NCI-H510A (cell line): ENCODE data around the gene ARIH2.
"Not testable (repeated sequence)": the region's sequence is repeated elsewhere in the genome, so short reads cannot be mapped to it uniquely, and the experiment has no call there.

Source experiments
- DNase-seq: peaks from one replicate; lab custom pipeline; 2025; lab: John Stamatoyannopoulos, UW

ARIH2 gene

GRCh38 chr3:49004352-49005302 is 86.0 kb downstream of the ARIH2 start:
- no peak for DNase-seq

DNA sequence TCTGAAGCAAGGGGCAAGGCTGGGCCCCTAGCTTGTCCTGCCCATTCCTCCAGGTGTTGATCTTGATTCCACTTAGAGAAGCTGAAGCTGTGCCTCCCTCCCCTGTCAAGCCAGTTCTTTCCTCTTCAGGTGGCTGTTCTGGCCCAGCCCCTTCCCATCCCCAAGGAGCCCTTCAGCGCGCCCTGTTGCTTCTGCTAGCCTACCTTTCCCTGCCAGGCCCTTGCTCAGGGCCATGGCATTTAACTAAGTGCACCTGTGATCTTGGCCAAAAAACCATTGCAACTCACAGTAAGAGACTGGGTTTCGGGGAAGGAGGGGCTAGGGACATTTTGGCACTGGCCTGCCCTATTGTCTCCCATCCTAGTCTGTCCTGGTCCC is 86.7 kb downstream of the ARIH2 start:
- no peak for DNase-seq

- DNase-seq, result no peak
Observed at GRCh38 chr3:49005998-49006397, 87.4 kb downstream of the ARIH2 start.

GRCh38 chr3:49006408-49007067 is 87.9 kb downstream of the ARIH2 start:
- no peak for DNase-seq

DNA sequence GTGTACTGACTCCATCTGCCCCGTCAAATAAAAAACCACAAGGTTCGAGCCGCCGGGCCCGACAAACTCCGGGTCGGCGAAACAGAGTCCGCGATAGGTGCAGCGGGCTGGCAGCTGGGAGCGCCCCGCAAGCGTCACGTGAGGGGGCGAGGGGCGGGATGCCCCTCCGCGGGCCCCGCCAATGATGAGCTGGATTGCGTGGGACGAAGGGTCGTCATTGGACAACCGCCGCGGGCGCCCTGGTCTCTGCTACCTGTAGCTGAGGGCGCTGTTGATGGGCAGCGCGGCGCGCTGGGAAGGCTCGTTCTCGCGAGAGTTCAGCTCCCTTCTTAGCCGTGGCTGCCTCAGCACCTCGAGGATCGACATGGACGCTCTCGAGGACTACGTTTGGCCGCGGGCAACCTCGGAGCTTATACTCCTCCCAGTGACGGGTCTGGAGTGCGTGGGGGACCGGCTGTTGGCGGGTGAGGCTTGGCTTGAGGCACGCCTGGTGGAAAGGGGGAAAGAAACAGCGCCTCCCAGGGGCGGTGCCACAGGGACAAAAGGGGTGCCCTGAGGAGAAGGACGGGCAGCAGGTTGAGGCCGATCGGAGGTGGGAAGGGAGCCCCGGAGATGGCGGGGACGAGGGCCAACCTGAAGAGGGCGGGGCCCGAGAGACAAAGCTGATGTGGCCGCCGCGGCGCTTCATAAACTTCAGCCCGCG is 88.6 kb downstream of the ARIH2 start, which contains the start of gene WDR6:
TSS of gene WDR6 (plus strand) at position 324 of the 703 bp plus-strand sequence. CDS start at position 365, 41 bp downstream.
- peak; percentile 87 for DNase-seq

DNA sequence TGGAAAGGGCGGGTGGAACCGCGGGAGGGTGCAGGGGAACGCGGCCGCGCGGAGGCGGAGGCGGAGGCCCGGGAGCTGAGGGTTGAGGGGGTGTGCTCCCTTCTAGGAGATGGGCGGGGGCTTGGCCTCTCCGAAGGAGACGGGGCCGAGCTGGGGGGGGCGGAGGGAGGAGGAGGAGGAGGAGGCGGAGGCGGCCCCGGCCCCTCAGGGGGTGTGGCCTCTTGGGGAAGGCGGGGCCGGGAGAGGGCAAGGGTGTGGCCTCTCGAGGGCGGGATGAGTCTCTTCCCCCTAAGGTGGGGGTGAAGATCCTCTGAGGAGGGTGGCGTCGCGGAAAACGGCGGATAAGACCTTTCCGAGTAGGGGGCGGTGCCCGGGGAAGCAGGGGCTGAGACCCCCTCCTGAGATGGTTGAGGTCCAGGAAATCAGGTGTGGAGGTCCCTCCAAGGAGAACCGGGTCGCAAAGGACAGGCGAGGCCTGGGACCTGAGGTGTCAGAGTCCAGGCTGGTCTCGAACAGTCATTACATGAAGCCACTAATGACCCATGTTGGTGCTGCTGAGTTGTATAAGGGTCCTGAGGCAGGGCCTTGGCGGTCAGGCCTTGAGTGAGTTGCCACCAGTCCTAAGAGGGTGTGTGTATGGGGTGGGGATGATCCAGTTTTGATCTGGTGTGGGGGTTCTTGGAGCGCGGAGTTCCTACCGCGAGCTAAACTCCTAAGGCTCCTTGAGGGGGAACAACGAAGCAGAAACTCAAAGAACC is 89.3 kb downstream of the ARIH2 start:
- peak; percentile 56 for DNase-seq

DNA sequence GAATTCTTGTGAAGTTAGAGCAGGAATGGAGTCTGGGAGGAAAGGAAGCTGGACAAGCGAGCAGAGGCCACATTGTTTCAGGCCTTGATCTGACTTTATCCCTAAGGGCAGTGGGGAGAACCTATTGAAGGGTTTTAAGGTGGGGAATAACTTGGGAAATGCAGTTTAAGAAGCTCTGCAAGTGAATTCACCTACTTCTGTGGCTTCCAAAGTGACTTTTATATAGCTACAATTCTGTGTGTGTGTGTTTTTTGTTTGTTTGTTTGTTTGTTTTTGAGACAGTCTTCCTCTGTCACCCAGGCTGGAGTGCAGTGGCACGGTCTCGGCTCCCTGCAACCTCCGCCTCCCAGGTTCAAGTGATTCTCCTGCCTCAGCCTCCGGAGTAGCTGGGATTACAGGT is 90.0 kb downstream of the ARIH2 start:
- not testable (repeated sequence) for DNase-seq

- DNase-seq, result no peak
Observed at GRCh38 chr3:49009396-49009795, 90.8 kb downstream of the ARIH2 start.

DNA sequence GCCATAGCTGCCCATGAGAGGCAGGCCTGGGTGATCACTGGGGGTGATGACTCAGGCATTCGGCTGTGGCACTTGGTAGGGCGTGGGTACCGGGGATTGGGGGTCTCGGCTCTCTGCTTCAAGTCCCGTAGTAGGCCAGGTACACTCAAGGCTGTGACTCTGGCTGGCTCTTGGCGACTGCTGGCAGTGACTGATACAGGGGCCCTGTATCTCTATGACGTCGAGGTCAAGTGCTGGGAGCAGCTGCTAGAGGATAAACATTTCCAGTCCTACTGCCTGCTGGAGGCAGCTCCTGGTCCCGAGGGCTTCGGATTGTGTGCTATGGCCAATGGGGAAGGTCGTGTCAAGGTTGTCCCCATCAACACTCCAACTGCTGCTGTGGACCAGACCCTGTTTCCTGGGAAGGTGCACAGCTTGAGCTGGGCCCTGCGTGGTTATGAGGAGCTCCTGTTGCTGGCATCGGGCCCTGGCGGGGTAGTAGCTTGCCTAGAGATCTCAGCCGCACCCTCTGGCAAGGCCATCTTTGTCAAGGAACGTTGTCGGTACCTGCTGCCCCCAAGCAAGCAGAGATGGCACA is 93.9 kb downstream of the ARIH2 start:
- no peak for DNase-seq

- DNase-seq, result no peak
Observed at GRCh38 chr3:49013113-49013737, 94.6 kb downstream of the ARIH2 start.

DNA sequence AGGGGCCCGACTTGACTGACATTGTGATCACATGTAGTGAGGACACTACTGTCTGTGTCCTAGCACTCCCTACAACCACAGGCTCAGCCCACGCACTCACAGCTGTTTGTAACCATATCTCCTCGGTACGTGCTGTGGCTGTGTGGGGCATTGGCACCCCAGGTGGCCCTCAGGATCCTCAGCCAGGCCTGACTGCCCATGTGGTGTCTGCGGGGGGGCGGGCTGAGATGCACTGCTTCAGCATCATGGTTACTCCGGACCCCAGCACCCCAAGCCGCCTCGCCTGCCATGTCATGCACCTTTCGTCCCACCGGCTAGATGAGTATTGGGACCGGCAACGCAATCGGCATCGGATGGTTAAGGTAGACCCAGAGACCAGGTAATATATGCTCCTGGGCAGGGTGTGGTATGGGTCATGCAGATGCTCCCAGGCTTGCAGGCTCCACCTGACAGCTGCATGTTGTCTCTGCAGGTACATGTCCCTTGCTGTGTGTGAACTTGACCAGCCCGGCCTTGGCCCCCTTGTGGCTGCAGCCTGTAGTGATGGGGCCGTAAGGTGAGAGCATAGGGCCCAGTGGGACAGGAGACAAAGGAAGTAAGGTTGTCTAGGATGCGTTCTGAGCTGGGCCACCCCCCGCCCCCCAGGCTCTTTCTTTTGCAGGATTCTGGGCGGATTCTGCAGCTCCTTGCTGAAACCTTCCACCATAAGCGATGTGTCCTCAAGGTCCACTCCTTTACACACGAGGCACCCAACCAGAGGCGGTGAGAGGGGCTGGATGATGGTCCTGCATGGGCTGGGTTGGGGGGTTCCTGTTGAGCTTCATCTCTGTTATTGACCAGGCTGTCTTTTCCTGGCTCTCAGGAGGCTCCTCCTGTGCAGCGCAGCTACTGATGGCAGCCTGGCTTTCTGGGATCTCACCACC is 95.4 kb downstream of the ARIH2 start:
- no peak for DNase-seq

- no peak for DNase-seq
Observed at GRCh38 chr3:49015072-49015471, 96.4 kb downstream of the ARIH2 start.

GRCh38 chr3:49015765-49016164 is 97.1 kb downstream of the ARIH2 start:
- no peak for DNase-seq

- no peak for DNase-seq
Observed at GRCh38 chr3:49016414-49017228, 98.0 kb downstream of the ARIH2 start.

GRCh38 chr3:49017229-49017970 is 98.8 kb downstream of the ARIH2 start:
- no peak for DNase-seq

GRCh38 chr3:49017971-49018706 is 99.5 kb downstream of the ARIH2 start, which contains the start of gene DALRD3:
Gene DALRD3 (minus strand): TSS chr3:49018580. CDS start chr3:49018564, 16 bp downstream.
- peak; percentile 30 for DNase-seq

DNA sequence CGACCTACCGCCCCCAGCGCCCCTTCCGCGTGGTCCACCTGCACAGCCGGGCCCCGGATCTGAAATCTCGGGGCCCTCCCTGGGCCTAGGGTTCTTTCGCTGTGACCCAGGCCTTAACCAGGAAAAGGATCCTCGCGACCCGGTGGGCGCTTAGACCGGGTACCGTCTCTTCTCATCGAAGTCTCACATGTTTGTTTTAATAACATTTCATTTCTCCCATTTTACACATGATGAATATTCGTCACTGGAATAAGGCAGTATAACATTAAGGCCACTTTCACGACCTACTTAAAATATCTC is 100.0 kb downstream of the ARIH2 start:
- no peak for DNase-seq

DNA sequence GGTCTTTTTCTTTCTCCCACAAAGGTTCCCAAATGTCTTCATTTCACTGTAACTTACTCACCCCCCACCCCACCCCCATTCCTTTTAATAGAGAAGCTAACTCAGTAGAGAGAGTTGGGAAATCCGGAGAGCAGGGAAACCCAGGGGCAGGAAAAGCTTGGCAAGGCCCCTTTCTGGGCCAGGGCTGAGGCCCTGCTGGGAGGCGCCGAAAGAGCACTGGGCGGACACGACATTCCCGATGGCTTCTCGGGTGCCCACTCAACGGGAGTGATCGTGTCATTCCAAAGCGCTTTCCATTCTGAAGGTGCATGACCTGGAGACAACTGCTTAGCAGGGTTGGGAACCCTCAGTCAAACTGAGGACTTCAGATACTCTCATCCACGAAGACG is 101.3 kb downstream of the ARIH2 start:
- DNase-seq, result no peak
